ENCODE data around the gene DNAJC13.

DNA sequence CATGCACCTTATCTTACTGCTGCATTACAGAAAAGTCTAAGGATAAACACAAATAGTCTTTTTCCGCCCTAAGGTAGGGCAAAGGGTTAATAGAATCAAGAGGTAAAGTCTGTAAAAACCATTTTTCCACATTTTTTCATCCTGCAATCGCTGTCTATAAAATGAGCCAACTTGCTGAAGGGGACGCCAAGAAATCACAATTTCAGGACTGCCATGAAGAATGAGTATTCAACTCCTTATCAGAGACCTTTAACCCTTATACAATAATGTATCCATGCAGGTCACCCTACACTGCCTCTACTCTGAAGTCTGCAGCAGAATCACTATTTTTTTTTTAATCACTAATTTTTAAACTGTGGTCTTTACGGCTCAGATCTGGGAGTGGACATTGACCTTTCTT lies 1.1 kb upstream of the DNAJC13 start:
- TF ChIP-seq, protein P1, sequence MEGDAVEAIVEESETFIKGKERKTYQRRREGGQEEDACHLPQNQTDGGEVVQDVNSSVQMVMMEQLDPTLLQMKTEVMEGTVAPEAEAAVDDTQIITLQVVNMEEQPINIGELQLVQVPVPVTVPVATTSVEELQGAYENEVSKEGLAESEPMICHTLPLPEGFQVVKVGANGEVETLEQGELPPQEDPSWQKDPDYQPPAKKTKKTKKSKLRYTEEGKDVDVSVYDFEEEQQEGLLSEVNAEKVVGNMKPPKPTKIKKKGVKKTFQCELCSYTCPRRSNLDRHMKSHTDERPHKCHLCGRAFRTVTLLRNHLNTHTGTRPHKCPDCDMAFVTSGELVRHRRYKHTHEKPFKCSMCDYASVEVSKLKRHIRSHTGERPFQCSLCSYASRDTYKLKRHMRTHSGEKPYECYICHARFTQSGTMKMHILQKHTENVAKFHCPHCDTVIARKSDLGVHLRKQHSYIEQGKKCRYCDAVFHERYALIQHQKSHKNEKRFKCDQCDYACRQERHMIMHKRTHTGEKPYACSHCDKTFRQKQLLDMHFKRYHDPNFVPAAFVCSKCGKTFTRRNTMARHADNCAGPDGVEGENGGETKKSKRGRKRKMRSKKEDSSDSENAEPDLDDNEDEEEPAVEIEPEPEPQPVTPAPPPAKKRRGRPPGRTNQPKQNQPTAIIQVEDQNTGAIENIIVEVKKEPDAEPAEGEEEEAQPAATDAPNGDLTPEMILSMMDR (IDR thresholded peaks at IDR 0.05) = no peak
- TF ChIP-seq POLR2AphosphoS5 (IDR thresholded peaks at IDR 0.05) (no peak), EP300 (IDR thresholded peaks at IDR 0.05) (no peak), POLR2A (IDR thresholded peaks at IDR 0.05) (no peak)
